ENCODE results near the gene C1orf105. TPM values are rescaled to one million over a fixed set of nuclear protein-coding genes. Genes with fewer than 3 reads are reported as not detected.

Gene C1orf105
- total RNA-seq, 4 donors from 2014 or later: not detected

GRCh38 chr1:172455451-172455850 is 35.0 kb downstream of the C1orf105 start:
- no peaks in the 10 kb centered on the region for H3K36me3 ChIP-seq
- intact Hi-C loops (cut with DNase I; ENCODE audit: low total_unique reads): no loop called here
- in situ Hi-C loops (cut with MboI; ENCODE audit: low pct_ligation_motif_present in 1 of 4, low pct_unique_long_range_greater_than_20kb in 1 of 4, low sequenced_read_pairs in 3 of 4): loop anchor here (25.0 kb wide), 1 partner anchor 257 kb away; no protein-coding TSS in a partner anchor
- WGBS, 2 donors (ENCODE audit: low coverage in 1 of 2): 76 to 100% methylated on average over 1 of the region's 1 CpG
- H3K27me3 ChIP-seq: no peaks in the 10 kb centered on the region
- H3K4me1 ChIP-seq: peaks cover 0 to 17% (median 3%) of the 10 kb centered on the region in 4 donors
- no peak overlapping the region for H3K27ac ChIP-seq
- no peaks in the 10 kb centered on the region for H3K9me3 ChIP-seq
- H3K4me3 ChIP-seq: no peak overlapping the region
- TF ChIP-seq POLR2A (IDR thresholded peaks at IDR 0.05) (no peak), EP300 (IDR thresholded peaks at IDR 0.05; ENCODE audit: low read depth) (no peak), POLR2AphosphoS5 (IDR thresholded peaks at IDR 0.05) (no peak)
- TF ChIP-seq, protein P1, sequence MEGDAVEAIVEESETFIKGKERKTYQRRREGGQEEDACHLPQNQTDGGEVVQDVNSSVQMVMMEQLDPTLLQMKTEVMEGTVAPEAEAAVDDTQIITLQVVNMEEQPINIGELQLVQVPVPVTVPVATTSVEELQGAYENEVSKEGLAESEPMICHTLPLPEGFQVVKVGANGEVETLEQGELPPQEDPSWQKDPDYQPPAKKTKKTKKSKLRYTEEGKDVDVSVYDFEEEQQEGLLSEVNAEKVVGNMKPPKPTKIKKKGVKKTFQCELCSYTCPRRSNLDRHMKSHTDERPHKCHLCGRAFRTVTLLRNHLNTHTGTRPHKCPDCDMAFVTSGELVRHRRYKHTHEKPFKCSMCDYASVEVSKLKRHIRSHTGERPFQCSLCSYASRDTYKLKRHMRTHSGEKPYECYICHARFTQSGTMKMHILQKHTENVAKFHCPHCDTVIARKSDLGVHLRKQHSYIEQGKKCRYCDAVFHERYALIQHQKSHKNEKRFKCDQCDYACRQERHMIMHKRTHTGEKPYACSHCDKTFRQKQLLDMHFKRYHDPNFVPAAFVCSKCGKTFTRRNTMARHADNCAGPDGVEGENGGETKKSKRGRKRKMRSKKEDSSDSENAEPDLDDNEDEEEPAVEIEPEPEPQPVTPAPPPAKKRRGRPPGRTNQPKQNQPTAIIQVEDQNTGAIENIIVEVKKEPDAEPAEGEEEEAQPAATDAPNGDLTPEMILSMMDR (IDR thresholded peaks at IDR 0.05): no peak
- no peak for DNase-seq

DNA sequence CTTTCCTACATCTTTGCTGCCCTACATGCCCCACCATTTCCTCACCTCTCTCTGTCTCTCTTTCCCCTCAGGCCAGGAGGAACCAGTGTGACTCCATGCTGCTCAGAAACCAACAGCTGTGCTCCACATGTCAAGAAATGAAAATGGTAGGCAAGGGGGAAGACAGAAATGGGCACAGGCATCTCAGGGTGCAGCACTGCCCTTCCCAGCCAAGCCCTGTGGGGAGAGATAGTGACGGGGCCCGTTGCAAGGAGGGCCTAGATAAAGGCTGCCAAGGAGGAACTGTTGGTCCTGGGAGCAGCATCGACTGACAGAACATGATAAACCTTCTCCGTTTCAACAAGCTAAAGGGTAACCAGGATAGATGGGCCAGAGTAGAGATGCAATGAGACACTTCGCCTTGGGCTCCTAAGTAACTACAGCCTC is 35.9 kb downstream of the C1orf105 start:
- H3K4me1 ChIP-seq: peaks cover 0 to 9% (median 2%) of the 10 kb centered on the region in 4 donors
- in situ Hi-C loops (cut with MboI; ENCODE audit: low pct_ligation_motif_present in 1 of 4, low pct_unique_long_range_greater_than_20kb in 1 of 4, low sequenced_read_pairs in 3 of 4) (loop anchor here (25.0 kb wide), 1 partner anchor 256 kb away; no protein-coding TSS in a partner anchor), intact Hi-C loops (cut with DNase I; ENCODE audit: low total_unique reads) (no loop called here)
- no peak overlapping the region for H3K4me3 ChIP-seq
- no peaks in the 10 kb centered on the region for H3K9me3 ChIP-seq
- no peak for TF ChIP-seq POLR2AphosphoS5 (IDR thresholded peaks at IDR 0.05)
- no peak for DNase-seq
- H3K27me3 ChIP-seq: no peaks in the 10 kb centered on the region
- H3K36me3 ChIP-seq: no peaks in the 10 kb centered on the region
- WGBS, 2 donors (ENCODE audit: low coverage in 1 of 2): 94 to 100% methylated on average over 1 to 5 of the region's 5 CpGs
- no peak overlapping the region for H3K27ac ChIP-seq

DNA sequence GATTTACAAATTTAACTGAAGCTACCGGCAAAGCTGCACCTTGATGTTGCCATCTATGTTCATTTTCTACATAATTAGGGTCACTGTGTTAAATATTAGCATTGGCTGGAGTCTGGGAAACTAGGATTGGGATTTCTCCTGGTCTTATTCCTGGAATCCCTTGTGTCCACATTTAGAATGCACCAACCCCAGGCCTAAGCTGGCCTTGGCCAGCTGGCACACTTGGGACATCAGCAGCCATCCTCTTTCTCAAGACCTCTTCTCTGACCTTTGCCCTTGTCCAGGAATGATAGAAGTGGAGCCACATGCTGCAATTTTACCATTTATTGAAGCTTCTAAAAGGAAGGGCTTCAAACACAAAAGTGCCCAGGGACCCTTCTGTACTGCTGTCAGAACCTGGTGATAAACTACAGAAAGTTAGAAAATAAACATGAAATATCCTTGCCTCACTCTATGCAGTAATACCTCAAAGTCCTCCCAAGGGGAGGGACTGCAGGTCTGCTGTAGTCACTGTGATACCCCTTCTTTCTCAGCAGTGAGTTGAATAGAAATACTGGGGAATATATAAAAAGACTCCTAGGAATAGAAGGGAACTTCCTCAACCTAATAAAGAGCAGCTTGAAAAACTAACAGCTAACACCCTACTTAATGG is 37.1 kb downstream of the C1orf105 start:
- Histone ChIP-seq H3K27me3 (no peaks in the 10 kb centered on the region), H3K36me3 (no peaks in the 10 kb centered on the region), H3K27ac (no peak overlapping the region), H3K9me3 (no peaks in the 10 kb centered on the region), H3K4me3 (no peak overlapping the region), H3K4me1 (peaks cover 0 to 7% (median 2%) of the 10 kb centered on the region in 4 donors)
- no peak for DNase-seq
- 100% methylated on average over 1 of the region's 1 CpG for WGBS, 2 donors (ENCODE audit: low coverage in 1 of 2)
- intact Hi-C loops (cut with DNase I; ENCODE audit: low total_unique reads): no loop called here
- in situ Hi-C loops (cut with MboI; ENCODE audit: low pct_ligation_motif_present in 1 of 4, low pct_unique_long_range_greater_than_20kb in 1 of 4, low sequenced_read_pairs in 3 of 4): loop anchor here (25.0 kb wide), 1 partner anchor 255 kb away; no protein-coding TSS in a partner anchor
- TF ChIP-seq POLR2AphosphoS5 (IDR thresholded peaks at IDR 0.05) (no peak), POLR2A (IDR thresholded peaks at IDR 0.05) (no peak), EP300 (IDR thresholded peaks at IDR 0.05; ENCODE audit: low read depth) (no peak)
- TF ChIP-seq, protein P1 (IDR thresholded peaks at IDR 0.05): no peak

- no peaks in the 10 kb centered on the region for H3K27me3 ChIP-seq
- 93 to 94% methylated on average over 1 of the region's 1 CpG for WGBS, 2 donors (ENCODE audit: low coverage in 1 of 2)
Measured at GRCh38 chr1:172460177-172460576, 39.7 kb downstream of the C1orf105 start.

More at GRCh38 chr1:172460177-172460576, 39.7 kb downstream of the C1orf105 start:
- TF ChIP-seq, protein P1 (IDR thresholded peaks at IDR 0.05): no peak
- TF ChIP-seq EP300 (IDR thresholded peaks at IDR 0.05; ENCODE audit: low read depth) (no peak), POLR2AphosphoS5 (IDR thresholded peaks at IDR 0.05) (no peak), POLR2A (IDR thresholded peaks at IDR 0.05) (no peak)
- intact Hi-C loops (cut with DNase I; ENCODE audit: low total_unique reads) (no loop called here), in situ Hi-C loops (cut with MboI; ENCODE audit: low pct_ligation_motif_present in 1 of 4, low pct_unique_long_range_greater_than_20kb in 1 of 4, low sequenced_read_pairs in 3 of 4) (loop anchor here (25.0 kb wide), 1 partner anchor 252 kb away; no protein-coding TSS in a partner anchor)
- no peak overlapping the region for H3K4me3 ChIP-seq
- H3K27ac ChIP-seq: no peak overlapping the region
- DNase-seq: no peak
- no peaks in the 10 kb centered on the region for H3K4me1 ChIP-seq
- no peaks in the 10 kb centered on the region for H3K36me3 ChIP-seq
- no peaks in the 10 kb centered on the region for H3K9me3 ChIP-seq

Measured in transverse colon (tissue), 4 donors.